A204.1 (cell line): ENCODE results near the gene C10orf67.
"Not testable (repeated sequence)": the region's sequence is repeated elsewhere in the genome, so short reads cannot be mapped to it uniquely, and the experiment has no call there.

ENCODE experiments used
- FAIRE-seq: peaks from 2 replicates; lab custom pipeline; 2012; peaks lifted over from hg19 to GRCh38; lab: Jason Lieb, UNC

The C10orf67 gene

GRCh38 chr10:23263441-23264164, 81.0 kb downstream of the C10orf67 start:
- FAIRE-seq, result no peak

GRCh38 chr10:23262928-23263327, 81.7 kb downstream of the C10orf67 start:
- FAIRE-seq, result no peak

GRCh38 chr10:23258516-23258915, 86.1 kb downstream of the C10orf67 start:
- FAIRE-seq, result no peak

GRCh38 chr10:23253780-23254179, 90.8 kb downstream of the C10orf67 start:
- FAIRE-seq, result no peak

GRCh38 chr10:23252859-23253258, 91.7 kb downstream of the C10orf67 start:
- not testable (repeated sequence) for FAIRE-seq

- FAIRE-seq, result not testable (repeated sequence)
Measured at GRCh38 chr10:23241779-23242178, 102.8 kb downstream of the C10orf67 start.

- FAIRE-seq, result no peak
Measured at GRCh38 chr10:23238015-23238414, 106.6 kb downstream of the C10orf67 start.

- no peak for FAIRE-seq
Measured at GRCh38 chr10:23230582-23230981, 114.0 kb downstream of the C10orf67 start.

GRCh38 chr10:23217471-23217870, 127.1 kb downstream of the C10orf67 start:
- no peak for FAIRE-seq

- no peak for FAIRE-seq
Measured at GRCh38 chr10:23205972-23206642, 138.5 kb downstream of the C10orf67 start.

GRCh38 chr10:23204773-23205172, 139.8 kb downstream of the C10orf67 start:
- FAIRE-seq, result no peak

- no peak for FAIRE-seq
Measured at GRCh38 chr10:23203369-23204325, 140.9 kb downstream of the C10orf67 start.

- FAIRE-seq, result no peak
Measured at GRCh38 chr10:23202779-23203178, 141.8 kb downstream of the C10orf67 start.

GRCh38 chr10:23201837-23202236, 142.8 kb downstream of the C10orf67 start:
- no peak for FAIRE-seq

- FAIRE-seq, result no peak
Measured at GRCh38 chr10:23200997-23201652, 143.5 kb downstream of the C10orf67 start.

- FAIRE-seq, result no peak
Measured at GRCh38 chr10:23200586-23200985, 144.0 kb downstream of the C10orf67 start.

- FAIRE-seq, result no peak
Measured at GRCh38 chr10:23199768-23200511, 144.7 kb downstream of the C10orf67 start.

GRCh38 chr10:23198940-23199767, 145.4 kb downstream of the C10orf67 start:
- FAIRE-seq, result no peak

GRCh38 chr10:23198610-23198939, 146.0 kb downstream of the C10orf67 start:
- FAIRE-seq, result no peak

- no peak for FAIRE-seq
Measured at GRCh38 chr10:23197416-23197861, 147.2 kb downstream of the C10orf67 start.

- FAIRE-seq, result no peak
Measured at GRCh38 chr10:23196915-23197314, 147.7 kb downstream of the C10orf67 start.
